ENCODE measurements around the gene AFDN. TPM values are rescaled to one million over a fixed set of nuclear protein-coding genes. Genes with fewer than 3 reads are reported as not detected.

Gene AFDN
- total RNA-seq, 1 donor from 2014 or later, result 102 TPM

GRCh38 chr6:167840526-167841179, 13.9 kb downstream of the AFDN start:
- Histone ChIP-seq H3K27me3 (no peaks in the 10 kb centered on the region), H3K4me1 (no peaks in the 10 kb centered on the region), H3K36me3 (no peaks in the 10 kb centered on the region), H3K4me3 (no peak overlapping the region), H3K9me3 (no peaks in the 10 kb centered on the region), H3K27ac (no peak overlapping the region)
- TF ChIP-seq CTCF (IDR thresholded peaks at IDR 0.05), result no peak
- intact Hi-C loops (cut with DNase I), result no loop called here
- no peak for DNase-seq (ENCODE audit: low spot score in 2 of 2)

GRCh38 chr6:167841981-167842380, 15.3 kb downstream of the AFDN start:
- no peak for TF ChIP-seq CTCF (IDR thresholded peaks at IDR 0.05)
- Histone ChIP-seq H3K27me3 (no peaks in the 10 kb centered on the region), H3K9me3 (no peaks in the 10 kb centered on the region), H3K4me1 (no peaks in the 10 kb centered on the region), H3K27ac (no peak overlapping the region), H3K4me3 (no peak overlapping the region), H3K36me3 (no peaks in the 10 kb centered on the region)
- intact Hi-C loops (cut with DNase I), result no loop called here
- DNase-seq (ENCODE audit: low spot score in 2 of 2), result no peak

- Histone ChIP-seq H3K4me1 (no peaks in the 10 kb centered on the region), H3K36me3 (no peaks in the 10 kb centered on the region), H3K4me3 (no peak overlapping the region), H3K9me3 (no peaks in the 10 kb centered on the region), H3K27me3 (no peaks in the 10 kb centered on the region), H3K27ac (no peak overlapping the region)
- TF ChIP-seq CTCF (IDR thresholded peaks at IDR 0.05), result no peak
- no peak for DNase-seq (ENCODE audit: low spot score in 2 of 2)
- intact Hi-C loops (cut with DNase I), result no loop called here
Measured at GRCh38 chr6:167842457-167842856, 15.7 kb downstream of the AFDN start.

- Histone ChIP-seq H3K36me3 (no peaks in the 10 kb centered on the region), H3K4me1 (no peaks in the 10 kb centered on the region), H3K4me3 (no peak overlapping the region), H3K9me3 (no peaks in the 10 kb centered on the region), H3K27me3 (no peaks in the 10 kb centered on the region), H3K27ac (no peak overlapping the region)
- no peak for TF ChIP-seq CTCF (IDR thresholded peaks at IDR 0.05)
- no peak for DNase-seq (ENCODE audit: low spot score in 2 of 2)
- intact Hi-C loops (cut with DNase I), result no loop called here
Measured at GRCh38 chr6:167843023-167843422, 16.3 kb downstream of the AFDN start.

- no peak for TF ChIP-seq CTCF (IDR thresholded peaks at IDR 0.05)
- intact Hi-C loops (cut with DNase I), result no loop called here
- Histone ChIP-seq H3K4me1 (no peaks in the 10 kb centered on the region), H3K4me3 (no peak overlapping the region), H3K36me3 (no peaks in the 10 kb centered on the region), H3K9me3 (no peaks in the 10 kb centered on the region), H3K27ac (no peak overlapping the region), H3K27me3 (no peaks in the 10 kb centered on the region)
- DNase-seq (ENCODE audit: low spot score in 2 of 2), result no peak
Measured at GRCh38 chr6:167845856-167846255, 19.1 kb downstream of the AFDN start.

Data from ascending aorta (tissue), 2 donors.